GM12878 (cell line): ENCODE results near the gene EXD3. TPM values are rescaled to one million over a fixed set of nuclear protein-coding genes. Genes with fewer than 3 reads are reported as not detected.
A peak's percentile ranks its signal among the peaks of the same experiment; 100 is the strongest.

ENCODE experiments used
- ATAC-seq: fragments of 200-7000 bp; cut with Tn5 transposase; 3 replicates; pipeline ENCODE4 v1.9.1; 2020; ENCODE audit warnings: mild to moderate bottlenecking, moderate library complexity
- BruUV-seq: library from RNA; stranded (reverse); fragments of 400-500 nt; replicated peaks from 2 replicates; lab custom pipeline; 2021; lab: Mats Ljungman, UMichigan
- CTCF ChIA-PET: fragments of 300-600 bp; sonication (Branson Sonifier 250); formaldehyde crosslinking; extraction: SDS; loops from one replicate; lab custom pipeline; 2021; ENCODE audit warnings: inconsistent platforms; lab: Yijun Ruan, JAX
- POLR2A ChIA-PET: fragments of 350-600 bp; formaldehyde crosslinking; extraction: SDS; loops from one replicate; lab custom pipeline; 2021; ENCODE audit warnings: inconsistent platforms; lab: Charles Lee
- RAD21 ChIA-PET: fragments of 300-600 bp; sonication (Branson Sonifier 250); formaldehyde crosslinking; loops from one replicate; lab custom pipeline; 2023; ENCODE audit warnings: antibody characterized with exemption; ENCODE audit not compliant: unreplicated experiment; lab: Charles Lee
- SMC1A ChIA-PET: fragments of 300-600 bp; sonication (Branson Sonifier 250); formaldehyde crosslinking; loops from one replicate; lab custom pipeline; 2023; ENCODE audit not compliant: unreplicated experiment, uncharacterized antibody; lab: Charles Lee
- DNase-seq: peaks from one replicate; pipeline ENCODE4 v3.0.0-alpha.2; 2011; ENCODE audit warnings: low read depth, low spot score
- FAIRE-seq: peaks from 3 replicates; lab custom pipeline; 2011; peaks lifted over from hg19 to GRCh38; lab: Jason Lieb, UNC
- H2AFZ ChIP-seq: 2 replicates; pipeline ENCODE4 v1.6.0; 2011; ENCODE audit warnings: low read depth, low read length, control low read depth; ENCODE audit not compliant: control insufficient read depth
- H3K27ac ChIP-seq: 2 replicates; pipeline ENCODE4 v1.5.1; 2011; ENCODE audit warnings: control low read depth; ENCODE audit not compliant: control insufficient read depth, insufficient read depth
- H3K27me3 ChIP-seq, 2 experiments: replicated peaks in 1 of 2; 2 replicates each; pipeline versions ENCODE4 v1.6.0 to v1.6.1; 2011; ENCODE audit warnings: low read length in 1 of 2; ENCODE audit not compliant: control insufficient read depth in 2 of 2, insufficient read depth in 2 of 2
- H3K36me3 ChIP-seq, 2 experiments: 2 replicates each; pipeline ENCODE4 v1.5.1; 2011; ENCODE audit warnings: low read length in 1 of 2; ENCODE audit not compliant: control insufficient read depth in 2 of 2, insufficient read depth in 2 of 2
- H3K4me1 ChIP-seq: 2 replicates; pipeline ENCODE4 v1.6.1; 2011; ENCODE audit warnings: mild to moderate bottlenecking, low read length, moderate library complexity, mixed read lengths; ENCODE audit not compliant: control insufficient read depth, insufficient read depth
- H3K4me2 ChIP-seq: 2 replicates; pipeline ENCODE4 v1.6.0; 2011; ENCODE audit warnings: control low read depth; ENCODE audit not compliant: control insufficient read depth, insufficient read depth
- H3K4me3 ChIP-seq: fragments of 200-600 bp; sonication (generic); 2 replicates; pipeline ENCODE4 v1.5.1; 2016
- H3K79me2 ChIP-seq: 2 replicates; pipeline ENCODE4 v1.6.0; 2011; ENCODE audit warnings: low read length; ENCODE audit not compliant: control insufficient read depth, insufficient read depth
- H3K9ac ChIP-seq: 2 replicates; pipeline ENCODE4 v1.8.0; 2011; ENCODE audit warnings: low read length, control low read depth, mixed read lengths; ENCODE audit not compliant: control insufficient read depth, insufficient read depth
- H3K9me3 ChIP-seq: replicated peaks from 3 replicates; pipeline ENCODE4 v1.5.1; 2011; ENCODE audit warnings: mild to moderate bottlenecking, low read length; ENCODE audit not compliant: control insufficient read depth, insufficient read depth
- H4K20me1 ChIP-seq: 2 replicates; pipeline ENCODE4 v1.6.0; 2011; ENCODE audit not compliant: control insufficient read depth, insufficient read depth
- KDM1A ChIP-seq: fragments of 200-600 bp; sonication (generic); IDR thresholded peaks from 2 replicates; pipeline ENCODE4 v1.6.1; 2016; ENCODE audit warnings: borderline replicate concordance
- PKNOX1 ChIP-seq: fragments of 450-650 bp; IDR thresholded peaks from 2 replicates; pipeline ENCODE4 v1.6.1; 2016; ENCODE audit warnings: mild to moderate bottlenecking
- RCOR1 ChIP-seq: conservative IDR thresholded peaks from 2 replicates; pipeline ENCODE4 v1.6.1; 2012; ENCODE audit warnings: low read depth, low read length, improper control_type of control experiment
- RUNX3 ChIP-seq: IDR thresholded peaks from 2 replicates; pipeline ENCODE4 v1.6.1; 2012; ENCODE audit warnings: low read length, inconsistent platforms
- TAF1 ChIP-seq: IDR thresholded peaks from 2 replicates; pipeline ENCODE4 v1.6.1; 2011; ENCODE audit warnings: mild to moderate bottlenecking, low read depth, low read length, borderline replicate concordance
- WGBS: methylation state at CpG from one replicate; pipeline ENCODE4 v1.1.6; 2016; ENCODE audit warnings: low lambda C conversion rate; ENCODE audit not compliant: insufficient replicate concordance, insufficient coverage; ENCODE audit errors: missing lambda C conversion rate; 5-methylcytosine and 5-hydroxymethylcytosine counted together
- in situ Hi-C: fragments of 300-500 bp; cut with MboI; formaldehyde crosslinking; loops from 9 replicates; pipeline ENCODE4 v1.14.3; 2018; ENCODE audit warnings: mixed read lengths
- intact Hi-C: fragments of 100-400 bp; cut with micrococcal nuclease; formaldehyde crosslinking; loops from one replicate; pipeline ENCODE4 v1.14.2; 2022; ENCODE audit not compliant: unreplicated experiment
- polyA plus RNA-seq, 11 experiments: library from polyadenylated mRNA; depleted of rRNA in 4 of 11; unstranded in 6 of 11; stranded (reverse) in 5 of 11; fragments of >200 nt; fragmentation: Nextera tagmentation in 4 of 11; fragmentation: Illumina TruSeq in 1 of 11; extraction: Ambion mirVana in 4 of 11; extraction: Trizol in 1 of 11; gene quantifications; 1 replicate in 1 of 11; 2 replicates in 10 of 11; pipeline versions ENCODE4 v1.2.1 to v1.2.3, GENCODE V29; 2011 to 2016; ENCODE audit warnings: inconsistent platforms in 2 of 11, missing spikeins in 2 of 11, low read depth in 1 of 11
- total RNA-seq, 4 experiments: library from RNA; depleted of rRNA in 3 of 4; stranded (reverse); fragments of >200 nt in 3 of 4; fragmentation: Illumina TruSeq in 1 of 4; extraction: Trizol in 1 of 4; gene quantifications; 2 replicates each; pipeline versions ENCODE4 v1.2.1 to v1.2.3, GENCODE V29; 2013 to 2021

EXD3 gene
- total and polyA plus RNA-seq, 10 of the 15 experiments (the other 5 are each of a cell fraction or from before 2014, with no cell fraction given) = 0.21 to 7.1 (median 3.6) TPM

DNA sequence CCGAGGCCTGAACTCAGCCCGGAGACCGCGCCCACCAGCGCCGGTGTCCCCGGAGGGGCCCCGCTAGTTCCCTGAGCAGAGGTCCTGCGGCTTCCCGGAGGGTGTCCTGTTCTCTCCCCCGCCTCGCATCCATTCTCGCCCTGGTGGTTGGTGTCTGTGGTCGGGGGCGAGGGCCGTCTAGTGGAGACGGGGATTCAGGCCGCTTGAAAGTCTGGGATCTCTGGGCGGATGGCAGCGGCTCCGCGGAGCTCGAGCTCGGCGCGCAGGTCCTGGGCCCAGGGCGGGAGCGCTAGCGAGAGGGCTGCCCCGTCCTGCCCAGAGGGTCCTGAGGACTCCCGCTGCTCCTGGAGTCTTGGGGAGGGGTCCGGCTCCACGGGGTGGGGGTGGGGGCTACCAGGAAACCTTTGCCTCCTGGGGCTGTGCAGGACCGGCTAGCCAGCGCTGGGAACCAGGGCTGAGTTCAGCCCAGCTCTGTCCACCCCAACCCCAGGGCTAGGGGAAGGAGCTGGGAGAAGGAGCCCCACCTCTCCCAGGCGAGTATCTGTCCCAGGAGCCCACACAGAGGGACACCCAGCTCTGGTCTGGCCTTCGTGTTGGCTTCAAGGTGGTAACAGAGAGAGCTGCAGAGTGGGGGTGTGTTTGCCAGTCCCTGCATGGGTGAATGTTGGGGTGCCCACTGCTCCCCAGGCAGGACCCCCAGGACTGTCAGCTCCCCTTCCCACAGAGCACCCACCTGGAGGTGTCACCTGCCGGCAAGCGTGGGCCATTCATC, 141.4 kb downstream of the EXD3 start:
- in situ Hi-C loops = no loop called here
- Histone ChIP-seq H3K4me1 (peaks cover 24% of the 10 kb centered on the region), H4K20me1 (no peaks in the 10 kb centered on the region), H3K79me2 (peaks cover 19% of the 10 kb centered on the region), H3K4me3 (no peak overlapping the region), H3K27ac (no peak overlapping the region), H3K4me2 (peak overlapping the region; percentile 44; the same call in 1 of the 2 replicates), H3K27me3 (no peaks in the 10 kb centered on the region), H3K9me3 (no peaks in the 10 kb centered on the region), H3K36me3 (no peaks in the 10 kb centered on the region; a peak in 3 of 4 replicates), H3K9ac (no peak overlapping the region), H2AFZ (no peak overlapping the region)
- FAIRE-seq (no peak), ATAC-seq (no peak), DNase-seq (no peak)
- 97% methylated on average over 36 of the region's 39 CpGs for WGBS
- ChIA-PET CTCF (interaction anchor here (0.7 to 2.0 kb wide), 2 partner anchors 41 to 45 kb away, joined by 3 to 14 read pairs; partner anchors contain the start of gene TUBB4B), SMC1A (interaction anchor here (0.6 kb wide), 1 partner anchor 80 kb away, joined by 5 read pairs; no protein-coding TSS in a partner anchor), POLR2A (interaction anchor here (0.7 kb wide), 1 partner anchor 125 kb away, joined by 4 read pairs; no protein-coding TSS in a partner anchor), RAD21 (no interaction called here)
- BruUV-seq = no TSS peak
- TF ChIP-seq KDM1A (no peak), PKNOX1 (no peak), TAF1 (no peak), RUNX3 (no peak), RCOR1 (no peak)
- intact Hi-C loops = no loop called here
